ENCODE measurements around the gene JUNB.
A peak's percentile ranks its signal among the peaks of the same experiment; 100 is the strongest.

The JUNB gene

DNA sequence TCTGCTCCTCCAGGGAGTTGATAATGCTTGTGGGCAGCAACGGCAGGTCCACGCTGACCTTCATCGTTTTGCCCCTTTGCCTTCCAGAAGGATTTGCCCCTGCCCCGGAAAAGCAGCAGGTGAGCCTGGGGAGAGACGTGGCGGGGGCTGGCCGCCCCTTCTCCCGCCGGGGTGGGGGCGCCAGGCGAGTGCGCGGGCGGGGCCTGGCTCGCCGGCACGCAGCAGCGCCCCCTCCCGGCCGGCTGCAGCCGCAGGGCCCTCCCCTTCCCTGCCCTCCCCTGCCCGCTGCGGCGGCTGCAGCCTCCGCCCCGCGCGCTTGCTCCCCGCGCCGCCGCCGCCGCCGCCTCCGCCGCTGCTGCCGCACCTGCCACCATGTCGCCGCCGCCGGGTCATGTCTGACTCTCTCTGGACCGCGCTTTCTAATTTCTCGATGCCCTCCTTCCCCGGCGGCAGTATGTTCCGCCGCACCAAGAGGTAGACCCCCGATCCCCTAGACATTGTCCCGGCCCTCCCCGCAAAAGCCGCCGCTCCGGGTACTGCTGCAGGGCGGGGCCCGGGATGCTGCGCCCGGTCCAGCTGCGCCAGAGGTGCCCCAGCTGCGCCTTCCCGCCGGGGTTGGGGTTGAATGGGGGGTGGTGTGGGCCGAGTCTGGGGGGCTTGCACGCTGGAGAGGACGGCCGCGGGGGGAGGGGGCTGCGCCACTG lies 47.0 kb downstream of the JUNB start, which contains the start of gene MAST1:
MAST1 (plus strand) TSS at position 334 of the 704 bp plus-strand sequence; CDS start at position 392, 58 bp downstream.
- no peak for DNase-seq (ENCODE audit: low read depth)
- TF ChIP-seq, protein P1, sequence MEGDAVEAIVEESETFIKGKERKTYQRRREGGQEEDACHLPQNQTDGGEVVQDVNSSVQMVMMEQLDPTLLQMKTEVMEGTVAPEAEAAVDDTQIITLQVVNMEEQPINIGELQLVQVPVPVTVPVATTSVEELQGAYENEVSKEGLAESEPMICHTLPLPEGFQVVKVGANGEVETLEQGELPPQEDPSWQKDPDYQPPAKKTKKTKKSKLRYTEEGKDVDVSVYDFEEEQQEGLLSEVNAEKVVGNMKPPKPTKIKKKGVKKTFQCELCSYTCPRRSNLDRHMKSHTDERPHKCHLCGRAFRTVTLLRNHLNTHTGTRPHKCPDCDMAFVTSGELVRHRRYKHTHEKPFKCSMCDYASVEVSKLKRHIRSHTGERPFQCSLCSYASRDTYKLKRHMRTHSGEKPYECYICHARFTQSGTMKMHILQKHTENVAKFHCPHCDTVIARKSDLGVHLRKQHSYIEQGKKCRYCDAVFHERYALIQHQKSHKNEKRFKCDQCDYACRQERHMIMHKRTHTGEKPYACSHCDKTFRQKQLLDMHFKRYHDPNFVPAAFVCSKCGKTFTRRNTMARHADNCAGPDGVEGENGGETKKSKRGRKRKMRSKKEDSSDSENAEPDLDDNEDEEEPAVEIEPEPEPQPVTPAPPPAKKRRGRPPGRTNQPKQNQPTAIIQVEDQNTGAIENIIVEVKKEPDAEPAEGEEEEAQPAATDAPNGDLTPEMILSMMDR (IDR thresholded peaks at IDR 0.05; ENCODE audit: low read depth, low read length, missing control alignments), result peak; percentile 58
- H3K4me3 ChIP-seq (ENCODE audit: low read depth, low read length), result no peak within 1 kb of the TSS; the same call in 1 of the 2 replicates

GRCh38 chr19:12838886-12839756 lies 47.8 kb downstream of the JUNB start:
- DNase-seq (ENCODE audit: low read depth), result no peak
- H3K4me3 ChIP-seq (ENCODE audit: low read depth, low read length), result no peak overlapping the region
- TF ChIP-seq, protein P1 (IDR thresholded peaks at IDR 0.05; ENCODE audit: low read depth, low read length, missing control alignments), result no peak

- DNase-seq (ENCODE audit: low read depth), result no peak
Measured at GRCh38 chr19:12840091-12841079, 49.1 kb downstream of the JUNB start.

GRCh38 chr19:12841094-12841493 lies 49.8 kb downstream of the JUNB start:
- no peak for DNase-seq (ENCODE audit: low read depth)
- TF ChIP-seq, protein P1 (IDR thresholded peaks at IDR 0.05; ENCODE audit: low read depth, low read length, missing control alignments), result no peak
- no peak overlapping the region for H3K4me3 ChIP-seq (ENCODE audit: low read depth, low read length)

More at GRCh38 chr19:12840091-12841079, 49.1 kb downstream of the JUNB start:
- no peak overlapping the region for H3K4me3 ChIP-seq (ENCODE audit: low read depth, low read length)
- TF ChIP-seq, protein P1 (IDR thresholded peaks at IDR 0.05; ENCODE audit: low read depth, low read length, missing control alignments), result no peak

DNA sequence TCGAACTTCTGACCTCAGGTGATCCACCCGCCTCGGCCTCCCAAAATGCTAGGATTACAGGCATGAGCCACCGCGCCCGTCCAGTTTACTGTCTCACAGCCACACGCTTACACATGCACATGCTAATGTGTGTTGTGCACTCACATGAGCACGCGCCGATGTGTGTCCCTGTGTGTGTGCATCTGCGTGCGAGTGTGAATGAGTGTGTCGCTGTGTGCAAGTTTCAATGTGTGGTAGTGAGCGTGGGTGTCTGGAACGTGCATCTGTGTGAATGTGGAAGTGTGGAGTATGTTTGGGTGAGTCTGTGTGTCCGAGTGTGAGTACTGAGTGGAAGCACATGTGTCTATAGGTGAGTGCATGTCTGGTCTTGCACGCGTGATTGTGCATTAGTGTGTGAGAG lies 51.2 kb downstream of the JUNB start:
- no peak for DNase-seq (ENCODE audit: low read depth)
- TF ChIP-seq, protein P1 (IDR thresholded peaks at IDR 0.05; ENCODE audit: low read depth, low read length, missing control alignments), result no peak
- no peak overlapping the region for H3K4me3 ChIP-seq (ENCODE audit: low read depth, low read length)
